ENCODE results near the gene PIK3CB.

- no peak for TF ChIP-seq ZFP41 (tag by site-specific recombination; IDR thresholded peaks at IDR 0.05; ENCODE audit: borderline replicate concordance)
- TF ChIP-seq TCF7L2 (IDR thresholded peaks at IDR 0.05; ENCODE audit: borderline replicate concordance, low read depth, low read length): no peak
- TF ChIP-seq ZNF280D (tag by site-specific recombination; IDR thresholded peaks at IDR 0.05): no peak
- TF ChIP-seq ZNF16 (tag by site-specific recombination; IDR thresholded peaks at IDR 0.05; ENCODE audit: low read depth): no peak
- TF ChIP-seq ZNF335 (tag by site-specific recombination; conservative IDR thresholded peaks at IDR 0.05): no peak
- no peak for TF ChIP-seq ZSCAN16 (tag by site-specific recombination; IDR thresholded peaks at IDR 0.05)
- TF ChIP-seq ZNF146 (tag by site-specific recombination; IDR thresholded peaks at IDR 0.05): no peak
- no peak for TF ChIP-seq ZNF518A (tag by site-specific recombination; conservative IDR thresholded peaks at IDR 0.05; ENCODE audit: low read depth)
- TF ChIP-seq ZNF596 (tag by site-specific recombination; IDR thresholded peaks at IDR 0.05): no peak
- TF ChIP-seq ZNF747 (tag by site-specific recombination; IDR thresholded peaks at IDR 0.05): no peak
- TF ChIP-seq ZNF530 (tag by site-specific recombination; IDR thresholded peaks at IDR 0.05; ENCODE audit: low read depth): no peak
- TF ChIP-seq ZNF707 (tag by site-specific recombination; IDR thresholded peaks at IDR 0.05): no peak
- no peak for TF ChIP-seq CTCF (tag by site-specific recombination; IDR thresholded peaks at IDR 0.05)
- no peak for TF ChIP-seq ZNF776 (tag by site-specific recombination; IDR thresholded peaks at IDR 0.05; ENCODE audit: borderline replicate concordance)
These were observed 11.6 kb upstream of the PIK3CB start for GRCh38 chr3:138846262-138846791.

Data from HEK293 (cell line).